H9 (cell line): ENCODE results near the gene NSL1. TPM values are rescaled to one million over a fixed set of nuclear protein-coding genes. Genes with fewer than 3 reads are reported as not detected.

ENCODE experiments used
- DNase-seq: peaks from one replicate; pipeline ENCODE4 v3.0.0-alpha.2; 2017
- H2AFZ ChIP-seq: one replicate; pipeline ENCODE4 v1.6.1; 2013; ENCODE audit warnings: mild to moderate bottlenecking, low read length, control low read depth, moderate library complexity
- H2AK5ac ChIP-seq: 2 replicates; pipeline ENCODE4 v1.6.1; 2013; ENCODE audit warnings: low read length, control low read depth, mixed read lengths; ENCODE audit not compliant: insufficient read length
- H2BK120ac ChIP-seq: one replicate; pipeline ENCODE4 v1.6.1; 2013; ENCODE audit warnings: low read depth, mild to moderate bottlenecking, low read length, control low read depth, inconsistent platforms; ENCODE audit not compliant: poor library complexity, severe bottlenecking
- H2BK12ac ChIP-seq: 2 replicates; pipeline ENCODE4 v1.6.1; 2013; ENCODE audit warnings: low read length, control low read depth, mixed read lengths, low read depth; ENCODE audit not compliant: insufficient read length
- H2BK15ac ChIP-seq: 2 replicates; pipeline ENCODE4 v1.6.1; 2013; ENCODE audit warnings: low read depth, low read length, control low read depth
- H2BK20ac ChIP-seq: one replicate; pipeline ENCODE4 v1.6.1; 2013; ENCODE audit warnings: low read depth, mild to moderate bottlenecking, low read length, control low read depth, inconsistent platforms; ENCODE audit not compliant: poor library complexity, severe bottlenecking
- H2BK5ac ChIP-seq: 2 replicates; pipeline ENCODE4 v1.6.1; 2013; ENCODE audit warnings: low read length, control low read depth, mixed read lengths; ENCODE audit not compliant: insufficient read length
- H3K14ac ChIP-seq: 2 replicates; pipeline ENCODE4 v1.6.1; 2013; ENCODE audit warnings: low read length, control low read depth; ENCODE audit not compliant: insufficient read depth
- H3K18ac ChIP-seq: 2 replicates; pipeline ENCODE4 v1.6.1; 2013; ENCODE audit warnings: low read depth, mild to moderate bottlenecking, mixed read lengths, low read length, control low read depth; ENCODE audit not compliant: insufficient read length
- H3K23ac ChIP-seq: 2 replicates; pipeline ENCODE4 v1.6.1; 2013; ENCODE audit warnings: low read length, control low read depth, mixed read lengths, low read depth; ENCODE audit not compliant: insufficient read length
- H3K23me2 ChIP-seq: 2 replicates; pipeline ENCODE4 v1.6.1; 2013; ENCODE audit warnings: low read depth, mild to moderate bottlenecking, mixed read lengths, low read length, control low read depth; ENCODE audit not compliant: insufficient read length, poor library complexity, severe bottlenecking
- H3K27ac ChIP-seq: 2 replicates; pipeline ENCODE4 v1.5.1; 2013; ENCODE audit warnings: low read length, control low read depth, mixed read lengths, low read depth; ENCODE audit not compliant: insufficient read length
- H3K27me3 ChIP-seq: 2 replicates; pipeline ENCODE4 v1.6.1; 2013; ENCODE audit warnings: low read length, control low read depth, inconsistent platforms; ENCODE audit not compliant: insufficient read depth
- H3K4ac ChIP-seq: 2 replicates; pipeline ENCODE4 v1.6.1; 2013; ENCODE audit warnings: low read depth, mild to moderate bottlenecking, control low read depth, inconsistent platforms, low read length, moderate library complexity
- H3K4me1 ChIP-seq: 2 replicates; pipeline ENCODE4 v1.6.1; 2013; ENCODE audit warnings: low read length, control low read depth, inconsistent platforms; ENCODE audit not compliant: insufficient read depth
- H3K4me2 ChIP-seq: 2 replicates; pipeline ENCODE4 v1.6.1; 2013; ENCODE audit warnings: low read length, control low read depth, mixed read lengths; ENCODE audit not compliant: insufficient read length, insufficient read depth
- H3K56ac ChIP-seq: 2 replicates; pipeline ENCODE4 v1.6.1; 2013; ENCODE audit warnings: low read depth, mild to moderate bottlenecking, mixed read lengths, low read length, control low read depth; ENCODE audit not compliant: insufficient read length
- H3K79me1 ChIP-seq: 2 replicates; pipeline ENCODE4 v1.6.1; 2013; ENCODE audit warnings: low read depth, mild to moderate bottlenecking, moderate library complexity, low read length, control low read depth, inconsistent platforms; ENCODE audit not compliant: insufficient read depth, poor library complexity, severe bottlenecking
- H3K79me2 ChIP-seq: 2 replicates; pipeline ENCODE4 v1.6.1; 2013; ENCODE audit warnings: low read length, control low read depth, inconsistent platforms; ENCODE audit not compliant: insufficient read depth
- H3K9ac ChIP-seq: 2 replicates; pipeline ENCODE4 v1.6.1; 2013; ENCODE audit warnings: low read length, control low read depth, mixed read lengths; ENCODE audit not compliant: insufficient read length; ENCODE audit errors: extremely low read depth
- H3K9me3 ChIP-seq: one replicate; pipeline ENCODE4 v1.6.1; 2013; ENCODE audit warnings: low read depth, low read length, inconsistent platforms; ENCODE audit not compliant: control insufficient read depth
- H3T11ph ChIP-seq: one replicate; pipeline ENCODE4 v1.6.1; 2013; ENCODE audit warnings: mild to moderate bottlenecking, low read length, control low read depth, inconsistent platforms
- H4K20me1 ChIP-seq: one replicate; pipeline ENCODE4 v1.6.1; 2013; ENCODE audit not compliant: control insufficient read depth, insufficient read length, insufficient read depth
- H4K5ac ChIP-seq: 2 replicates; pipeline ENCODE4 v1.6.1; 2013; ENCODE audit warnings: low read depth, mild to moderate bottlenecking, mixed read lengths, low read length, control low read depth; ENCODE audit not compliant: insufficient read length
- H4K8ac ChIP-seq: replicated peaks from 2 replicates; pipeline ENCODE4 v1.6.1; 2013; ENCODE audit warnings: low read length, control low read depth, mixed read lengths, low read depth; ENCODE audit not compliant: insufficient read length
- H4K91ac ChIP-seq: 2 replicates; pipeline ENCODE4 v1.6.1; 2013; ENCODE audit warnings: low read depth, mild to moderate bottlenecking, moderate library complexity, mixed read lengths, low read length, control low read depth; ENCODE audit not compliant: insufficient read length
- H3K27ac Mint-ChIP-seq, 3 experiments: 2 replicates in 2 of 3; 3 replicates in 1 of 3; pipeline ENCODE4 v1.8.0; 2020 to 2021; ENCODE audit warnings: mixed read lengths in 3 of 3, mild to moderate bottlenecking in 1 of 3, moderate library complexity in 1 of 3
- H3K27me3 Mint-ChIP-seq: 2 replicates; pipeline ENCODE4 v1.8.0; 2021; ENCODE audit warnings: low read depth, mild to moderate bottlenecking, moderate library complexity, mixed read lengths
- H3K36me3 Mint-ChIP-seq, 3 experiments: 2 replicates in 2 of 3; 3 replicates in 1 of 3; pipeline ENCODE4 v1.8.0; 2020 to 2021; ENCODE audit warnings: low read depth in 3 of 3, mixed read lengths in 3 of 3; ENCODE audit not compliant: insufficient read depth in 1 of 3
- H3K4me1 Mint-ChIP-seq, 2 experiments: 2 replicates each; pipeline ENCODE4 v1.8.0; 2020; ENCODE audit warnings: mixed read lengths in 2 of 2
- H3K4me3 Mint-ChIP-seq, 2 experiments: 2 replicates in 1 of 2; 3 replicates in 1 of 2; pipeline ENCODE4 v1.8.0; 2020 to 2021; ENCODE audit warnings: mild to moderate bottlenecking in 2 of 2, mixed read lengths in 2 of 2, moderate library complexity in 1 of 2
- H3K9me3 Mint-ChIP-seq, 2 experiments: 2 replicates in 1 of 2; 3 replicates in 1 of 2; pipeline ENCODE4 v1.8.0; 2020; ENCODE audit warnings: mild to moderate bottlenecking in 2 of 2, mixed read lengths in 2 of 2, moderate library complexity in 1 of 2
- CTCF ChIP-seq: fragments of 200-600 bp; sonication (generic); conservative IDR thresholded peaks from 3 replicates; pipeline ENCODE4 v1.8.0; 2021; ENCODE audit warnings: antibody characterized with exemption, mild to moderate bottlenecking
- total RNA-seq: library from RNA; stranded (reverse); gene quantifications from 2 replicates; pipeline ENCODE4 v1.2.1, GENCODE V29; 2021

Gene NSL1
- total RNA-seq, 1 experiment from 2014 or later: 49.3 TPM

- Mint-ChIP-seq H3K36me3 (peaks cover 66 to 78% (median 73%) of the 10 kb centered on the region in 3 experiments), H3K4me1 (no peaks in the 10 kb centered on the region)
Measured at GRCh38 chr1:212771341-212771740, 20.2 kb downstream of the NSL1 start.

More at GRCh38 chr1:212771341-212771740, 20.2 kb downstream of the NSL1 start:
- DNase-seq: no peak
- Histone ChIP-seq H3K9ac (no peak overlapping the region), H3K27me3 (no peaks in the 10 kb centered on the region), H3T11ph (no peak overlapping the region), H2BK12ac (no peak overlapping the region), H2BK5ac (no peak overlapping the region), H4K8ac (no peak overlapping the region), H3K56ac (no peak overlapping the region), H2AK5ac (no peak overlapping the region), H3K27ac (no peak overlapping the region), H3K9me3 (no peaks in the 10 kb centered on the region), H3K79me1 (peaks cover 8% of the 10 kb centered on the region), H3K18ac (no peak overlapping the region), H3K4ac (no peak overlapping the region), H3K4me2 (no peak overlapping the region), H4K5ac (no peak overlapping the region), H4K91ac (no peak overlapping the region), H2AFZ (no peak overlapping the region), H2BK120ac (no peak overlapping the region), H3K4me1 (no peaks in the 10 kb centered on the region), H3K23me2 (no peaks in the 10 kb centered on the region), H2BK15ac (no peak overlapping the region), H4K20me1 (no peaks in the 10 kb centered on the region), H3K14ac (no peak overlapping the region), H3K79me2 (no peaks in the 10 kb centered on the region; the same call in 1 of the 2 replicates), H3K23ac (no peak overlapping the region), H2BK20ac (no peak overlapping the region)
- Mint-ChIP-seq H3K27me3 (no peaks in the 10 kb centered on the region), H3K9me3 (peaks cover 24 to 36% of the 10 kb centered on the region in 2 experiments), H3K4me3 (no peak overlapping the region), H3K27ac (no peak overlapping the region)
- TF ChIP-seq CTCF: no peak
